ENCODE results near the gene NPTX1.
"Not testable (repeated sequence)": the region's sequence is repeated elsewhere in the genome, so short reads cannot be mapped to it uniquely, and the experiment has no call there.

The NPTX1 gene

GRCh38 chr17:80507965-80508364, 31.6 kb upstream of the NPTX1 start:
- no peak for DNase-seq (ENCODE audit: low read depth)
- TF ChIP-seq POLR2A (IDR thresholded peaks at IDR 0.05; ENCODE audit: extremely low read depth, insufficient read length) (no peak), MYC (IDR thresholded peaks at IDR 0.05; ENCODE audit: low read depth, low read length) (no peak)
- TF ChIP-seq, protein P1, sequence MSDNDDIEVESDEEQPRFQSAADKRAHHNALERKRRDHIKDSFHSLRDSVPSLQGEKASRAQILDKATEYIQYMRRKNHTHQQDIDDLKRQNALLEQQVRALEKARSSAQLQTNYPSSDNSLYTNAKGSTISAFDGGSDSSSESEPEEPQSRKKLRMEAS (IDR thresholded peaks at IDR 0.05; ENCODE audit: low read depth, low read length): no peak
- TF ChIP-seq, protein P2, sequence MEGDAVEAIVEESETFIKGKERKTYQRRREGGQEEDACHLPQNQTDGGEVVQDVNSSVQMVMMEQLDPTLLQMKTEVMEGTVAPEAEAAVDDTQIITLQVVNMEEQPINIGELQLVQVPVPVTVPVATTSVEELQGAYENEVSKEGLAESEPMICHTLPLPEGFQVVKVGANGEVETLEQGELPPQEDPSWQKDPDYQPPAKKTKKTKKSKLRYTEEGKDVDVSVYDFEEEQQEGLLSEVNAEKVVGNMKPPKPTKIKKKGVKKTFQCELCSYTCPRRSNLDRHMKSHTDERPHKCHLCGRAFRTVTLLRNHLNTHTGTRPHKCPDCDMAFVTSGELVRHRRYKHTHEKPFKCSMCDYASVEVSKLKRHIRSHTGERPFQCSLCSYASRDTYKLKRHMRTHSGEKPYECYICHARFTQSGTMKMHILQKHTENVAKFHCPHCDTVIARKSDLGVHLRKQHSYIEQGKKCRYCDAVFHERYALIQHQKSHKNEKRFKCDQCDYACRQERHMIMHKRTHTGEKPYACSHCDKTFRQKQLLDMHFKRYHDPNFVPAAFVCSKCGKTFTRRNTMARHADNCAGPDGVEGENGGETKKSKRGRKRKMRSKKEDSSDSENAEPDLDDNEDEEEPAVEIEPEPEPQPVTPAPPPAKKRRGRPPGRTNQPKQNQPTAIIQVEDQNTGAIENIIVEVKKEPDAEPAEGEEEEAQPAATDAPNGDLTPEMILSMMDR (IDR thresholded peaks at IDR 0.05; ENCODE audit: low read depth, low read length): no peak
- no peak overlapping the region for H3K4me3 ChIP-seq (ENCODE audit: low read depth, low read length)

DNA sequence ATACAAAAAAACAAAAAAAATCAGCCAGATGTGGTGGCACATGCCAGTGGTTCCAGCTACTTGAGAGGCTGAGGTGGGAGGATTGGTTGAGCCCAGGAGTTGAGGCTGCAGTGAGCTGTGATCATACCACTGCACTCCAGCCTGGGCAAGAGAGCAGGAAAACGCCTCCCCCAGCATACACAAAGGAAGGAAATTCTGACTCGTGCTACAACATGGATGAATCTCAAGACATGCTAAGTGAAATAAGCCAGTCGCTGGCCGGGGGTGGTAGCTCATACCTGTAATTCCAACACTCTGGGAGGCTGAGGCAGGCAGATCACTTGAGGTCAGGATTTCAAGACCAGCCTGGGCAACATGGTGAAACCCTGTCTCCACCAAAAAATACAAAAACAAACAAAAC, 30.8 kb upstream of the NPTX1 start:
- not testable (repeated sequence) for DNase-seq (ENCODE audit: low read depth); H3K4me3 ChIP-seq (ENCODE audit: low read depth, low read length)

DNA sequence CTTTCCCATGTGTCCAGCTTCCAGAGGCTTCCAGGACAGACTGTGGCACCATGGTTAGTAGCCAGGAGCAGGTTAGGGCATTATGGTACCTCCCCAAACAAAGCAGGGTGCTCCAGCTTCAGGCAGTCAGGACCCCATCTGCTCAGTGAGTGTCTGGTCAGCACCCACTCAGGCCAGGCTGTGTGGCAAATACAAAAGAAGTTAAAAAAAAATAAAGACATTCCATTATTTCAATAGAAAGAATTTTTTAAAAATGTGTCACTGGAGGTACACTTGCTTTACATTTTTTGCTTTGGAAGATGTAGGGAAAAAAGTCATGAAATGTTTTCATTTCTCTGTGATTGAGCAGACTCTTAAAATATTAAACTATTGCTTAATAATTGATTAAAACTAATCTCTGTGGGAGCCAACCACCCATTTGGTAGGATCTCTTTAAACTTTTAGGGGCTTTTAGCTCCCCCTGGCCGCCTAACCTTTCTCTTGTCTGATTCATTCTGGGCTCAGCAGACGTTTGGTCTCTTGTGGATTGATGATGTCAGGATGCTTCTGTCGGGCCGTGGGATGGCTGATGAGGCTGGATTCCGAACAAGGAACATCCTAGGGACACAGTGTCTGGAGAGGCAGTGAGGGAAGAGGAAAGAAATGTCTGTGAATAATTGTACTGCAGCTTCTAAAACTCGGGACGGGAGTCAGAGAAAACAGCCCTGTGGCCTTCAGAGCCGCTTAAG, 28.4 kb upstream of the NPTX1 start:
- DNase-seq (ENCODE audit: low read depth): no peak
- H3K4me3 ChIP-seq (ENCODE audit: low read depth, low read length): no peak overlapping the region
- TF ChIP-seq, protein P1 (IDR thresholded peaks at IDR 0.05; ENCODE audit: low read depth, low read length): no peak
- TF ChIP-seq MYC (IDR thresholded peaks at IDR 0.05; ENCODE audit: low read depth, low read length) (no peak), POLR2A (IDR thresholded peaks at IDR 0.05; ENCODE audit: extremely low read depth, insufficient read length) (no peak)
- TF ChIP-seq, protein P2 (IDR thresholded peaks at IDR 0.05; ENCODE audit: low read depth, low read length): no peak

- H3K4me3 ChIP-seq (ENCODE audit: low read depth, low read length): no peak overlapping the region
- no peak for TF ChIP-seq MYC (IDR thresholded peaks at IDR 0.05; ENCODE audit: low read depth, low read length)
- DNase-seq (ENCODE audit: low read depth): no peak
Observed at GRCh38 chr17:80503921-80504320, 27.5 kb upstream of the NPTX1 start.

DNA sequence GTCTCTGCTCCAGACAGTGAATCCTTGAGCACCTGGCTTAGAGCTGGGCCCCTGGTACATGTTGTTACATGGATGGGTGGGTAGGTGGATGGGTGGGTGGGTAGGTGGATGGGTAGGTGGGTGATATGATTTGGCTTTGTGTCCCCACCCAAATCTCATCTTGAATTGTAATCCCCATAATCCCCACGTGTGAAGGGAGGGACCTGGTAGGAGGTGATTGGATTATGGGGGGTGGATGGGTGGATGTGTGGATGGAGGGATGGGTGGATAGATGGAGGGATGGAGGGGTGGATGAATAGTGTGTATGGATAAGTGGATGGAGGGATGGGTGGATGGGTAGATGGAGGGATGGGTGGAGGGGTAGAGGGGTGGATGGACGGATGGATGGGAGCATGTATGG, 26.6 kb upstream of the NPTX1 start:
- TF ChIP-seq, protein P2 (IDR thresholded peaks at IDR 0.05; ENCODE audit: low read depth, low read length): no peak
- TF ChIP-seq MYC (IDR thresholded peaks at IDR 0.05; ENCODE audit: low read depth, low read length) (no peak), POLR2A (IDR thresholded peaks at IDR 0.05; ENCODE audit: extremely low read depth, insufficient read length) (no peak)
- TF ChIP-seq, protein P1 (IDR thresholded peaks at IDR 0.05; ENCODE audit: low read depth, low read length): no peak
- no peak for DNase-seq (ENCODE audit: low read depth)
- H3K4me3 ChIP-seq (ENCODE audit: low read depth, low read length): no peak overlapping the region

GRCh38 chr17:80502578-80502877, 26.1 kb upstream of the NPTX1 start:
- TF ChIP-seq POLR2A (IDR thresholded peaks at IDR 0.05; ENCODE audit: extremely low read depth, insufficient read length): no peak
- no peak for TF ChIP-seq MYC (IDR thresholded peaks at IDR 0.05; ENCODE audit: low read depth, low read length)
- TF ChIP-seq, protein P2 (IDR thresholded peaks at IDR 0.05; ENCODE audit: low read depth, low read length): no peak
- TF ChIP-seq, protein P1 (IDR thresholded peaks at IDR 0.05; ENCODE audit: low read depth, low read length): no peak
- no peak overlapping the region for H3K4me3 ChIP-seq (ENCODE audit: low read depth, low read length)
- DNase-seq (ENCODE audit: low read depth): no peak
